K562 (cell line): ENCODE results near the gene SRL. TPM values are rescaled to one million over a fixed set of nuclear protein-coding genes. Genes with fewer than 3 reads are reported as not detected.

Experiments used
- ATAC-seq: fragments of 200-7000 bp; cut with Tn5 transposase; 3 replicates; pipeline ENCODE4 v1.9.1; 2020; ENCODE audit warnings: moderate library complexity
- BruUV-seq: library from RNA; stranded (reverse); fragments of 400-500 nt; replicated peaks from 2 replicates; lab custom pipeline; 2021; lab: Mats Ljungman, UMichigan
- CTCF ChIA-PET: fragments of 300-600 bp; formaldehyde crosslinking; extraction: SDS; loops from one replicate; lab custom pipeline; 2021; ENCODE audit warnings: low intra/inter-chr PET ratio; lab: Yijun Ruan, JAX
- POLR2A ChIA-PET: fragments of 300-600, 350-650 bp; sonication (Branson Sonifier 250); formaldehyde crosslinking; extraction: SDS; loops from one replicate; lab custom pipeline; 2021; ENCODE audit warnings: antibody characterized with exemption, inconsistent platforms; lab: Yijun Ruan, JAX
- DNase-seq, 4 experiments: peaks; one replicate each; pipeline versions ENCODE4 v3.0.0 to v3.0.0-alpha.2; 2011 to 2018; ENCODE audit warnings: low spot score in 3 of 4, mixed read lengths in 3 of 4; ENCODE audit errors: extremely low read depth in 1 of 4
- FAIRE-seq: peaks from 2 replicates; lab custom pipeline; 2011; peaks lifted over from hg19 to GRCh38; lab: Jason Lieb, UNC
- H2AFZ ChIP-seq: 2 replicates; pipeline ENCODE4 v1.6.0; 2011; ENCODE audit warnings: low read depth, low read length, control low read depth, inconsistent platforms
- H3K27ac ChIP-seq: fragments of 200-600 bp; 3 replicates; pipeline ENCODE4 v1.8.0; 2011; ENCODE audit warnings: low read depth, mild to moderate bottlenecking, control low read depth, inconsistent platforms, low read length, moderate library complexity, mixed read lengths; ENCODE audit errors: extremely low read depth
- H3K27me3 ChIP-seq, 2 experiments: fragments of 300-600 bp in 1 of 2; 2 replicates in 1 of 2; 3 replicates in 1 of 2; pipeline versions ENCODE4 v1.6.0 to v1.8.0; 2011; ENCODE audit warnings: inconsistent platforms in 2 of 2, low read length in 2 of 2, mild to moderate bottlenecking in 1 of 2, mixed read lengths in 1 of 2, moderate library complexity in 1 of 2; ENCODE audit not compliant: control insufficient read depth in 2 of 2, insufficient read depth in 2 of 2
- H3K36me3 ChIP-seq: fragments of 300-600 bp; 3 replicates; pipeline ENCODE4 v1.8.0; 2011; ENCODE audit warnings: mild to moderate bottlenecking, low read length, inconsistent platforms; ENCODE audit not compliant: control insufficient read depth, insufficient read depth
- H3K4me1 ChIP-seq, 2 experiments: fragments of 200-600 bp in 1 of 2; replicated peaks in 1 of 2; 2 replicates in 1 of 2; 3 replicates in 1 of 2; pipeline versions ENCODE4 v1.5.1 to v1.8.0; 2011; ENCODE audit warnings: inconsistent platforms in 2 of 2, low read length in 2 of 2, mild to moderate bottlenecking in 1 of 2, mixed read lengths in 1 of 2, moderate library complexity in 1 of 2; ENCODE audit not compliant: control insufficient read depth in 2 of 2, insufficient read depth in 2 of 2
- H3K4me2 ChIP-seq: 2 replicates; pipeline ENCODE4 v1.6.1; 2011; ENCODE audit warnings: low read length, control low read depth, inconsistent platforms, mixed read lengths; ENCODE audit not compliant: insufficient read depth
- H3K4me3 ChIP-seq: fragments of 200-600 bp; sonication (generic), shearing (Covaris generic); 2 replicates; pipeline ENCODE4 v1.5.1; 2016; ENCODE audit warnings: control low read depth, inconsistent platforms
- H3K79me2 ChIP-seq: fragments of 200-600 bp; 3 replicates; pipeline ENCODE4 v1.8.0; 2011; ENCODE audit warnings: low read length, inconsistent platforms; ENCODE audit not compliant: control insufficient read depth, insufficient read depth
- H3K9ac ChIP-seq, 2 experiments: 2 replicates each; pipeline versions ENCODE4 v1.6.0 to v1.6.1; 2011; ENCODE audit warnings: low read depth in 2 of 2, low read length in 2 of 2, control low read depth in 1 of 2, inconsistent platforms in 1 of 2, mild to moderate bottlenecking in 1 of 2, mixed read lengths in 1 of 2; ENCODE audit not compliant: insufficient read depth in 1 of 2
- H3K9me1 ChIP-seq: one replicate; pipeline ENCODE4 v1.6.0; 2011; ENCODE audit warnings: inconsistent platforms, mild to moderate bottlenecking, low read length, moderate library complexity; ENCODE audit not compliant: control insufficient read depth, insufficient read depth
- H3K9me3 ChIP-seq: replicated peaks from 2 replicates; pipeline ENCODE4 v1.5.1; 2011; ENCODE audit warnings: low read depth, low read length, inconsistent platforms; ENCODE audit not compliant: control insufficient read depth, insufficient read depth
- H4K20me1 ChIP-seq: replicated peaks from 2 replicates; pipeline ENCODE4 v1.6.1; 2011; ENCODE audit warnings: low read length, inconsistent platforms, mixed read lengths; ENCODE audit not compliant: control insufficient read depth, insufficient read depth
- FOXA3 ChIP-seq, 2 experiments: fragments of 450-650 bp in 1 of 2; sonication (generic) in 1 of 2; formaldehyde crosslinking; IDR thresholded peaks in 1 of 2; conservative IDR thresholded peaks in 1 of 2; 2 replicates each; pipeline versions ENCODE4 v1.4.0 to v1.8.0; 2020 to 2022; ENCODE audit warnings: mild to moderate bottlenecking in 2 of 2, missing genetic modification reagents in 1 of 2
- KAT2B ChIP-seq: IDR thresholded peaks from one replicate; pipeline ENCODE4 v1.6.1; 2012; ENCODE audit warnings: low read depth, mild to moderate bottlenecking, control low read depth, inconsistent platforms, low read length, moderate library complexity
- KDM5B ChIP-seq: fragments of 200-600 bp; sonication (generic); IDR thresholded peaks from 2 replicates; pipeline ENCODE4 v1.6.1; 2012; ENCODE audit warnings: low read depth, mild to moderate bottlenecking, moderate library complexity, low read length, control low read depth, inconsistent platforms; ENCODE audit not compliant: insufficient replicate concordance
- NBN ChIP-seq: fragments of 450-650 bp; IDR thresholded peaks from 2 replicates; pipeline ENCODE4 v1.6.1; 2016; ENCODE audit warnings: low read depth, mild to moderate bottlenecking
- PRPF4 ChIP-seq: fragments of 200-400 bp; formaldehyde crosslinking; IDR thresholded peaks from one replicate; pipeline ENCODE4 v1.6.1; 2017; ENCODE audit warnings: low read length, low read depth, mild to moderate bottlenecking; ENCODE audit not compliant: insufficient read depth, poor library complexity, severe bottlenecking
- SUPT5H ChIP-seq: fragments of 450-650 bp; IDR thresholded peaks from 2 replicates; pipeline ENCODE4 v1.6.1; 2016
- ZEB2 ChIP-seq: fragments of 450-650 bp; IDR thresholded peaks from 2 replicates; pipeline ENCODE4 v1.6.1; 2016
- ZNF146 ChIP-seq: IDR thresholded peaks from one replicate; pipeline ENCODE4 v1.6.1; 2018; ENCODE audit warnings: missing compliant biosample characterization; ENCODE audit not compliant: unreplicated experiment
- ZNF592 ChIP-seq: fragments of 450-650 bp; IDR thresholded peaks from 2 replicates; pipeline ENCODE4 v1.6.1; 2017; ENCODE audit warnings: antibody characterized with exemption, mild to moderate bottlenecking
- WGBS: fragments of 100-300 bp; shearing (Covaris generic); methylation state at CpG from one replicate; pipeline ENCODE4 v1.1.6; 2016; ENCODE audit warnings: low coverage, mixed read lengths; ENCODE audit not compliant: insufficient coverage; ENCODE audit errors: missing lambda C conversion rate; 5-methylcytosine and 5-hydroxymethylcytosine counted together
- in situ Hi-C: fragments of 300-500 bp; cut with MboI; formaldehyde crosslinking; loops from 4 replicates; pipeline ENCODE4 v1.15.0; 2018; ENCODE audit warnings: inconsistent platforms, mixed read lengths
- intact Hi-C: fragments of 100-400 bp; cut with micrococcal nuclease; formaldehyde crosslinking; loops from 2 replicates; pipeline ENCODE4 v1.14.2; 2022
- polyA plus RNA-seq, 8 experiments: library from polyadenylated mRNA; depleted of rRNA in 4 of 8; stranded (reverse) in 5 of 8; unstranded in 3 of 8; fragments of >200 nt; fragmentation: Nextera tagmentation in 2 of 8; fragmentation: Illumina TruSeq in 1 of 8; extraction: Ambion mirVana in 2 of 8; extraction: Trizol in 1 of 8; gene quantifications; 2 replicates each; pipeline versions ENCODE4 v1.2.1 to v1.2.3, GENCODE V29; 2011 to 2014; ENCODE audit warnings: inconsistent platforms in 1 of 8, missing spikeins in 1 of 8
- total RNA-seq, 7 experiments: library from RNA; depleted of rRNA in 6 of 7; stranded (reverse); fragments of >200 nt in 6 of 7; fragmentation: Illumina TruSeq in 2 of 7; extraction: Trizol in 2 of 7; gene quantifications; 2 replicates each; pipeline versions ENCODE4 v1.2.1 to v1.2.3, GENCODE V29; 2011 to 2021; ENCODE audit warnings: low replicate concordance in 1 of 7
- TF ChIP-seq, protein P1 (sequence below): IDR thresholded peaks from 2 replicates; pipeline ENCODE4 v1.6.1; 2016; ENCODE audit warnings: missing genetic modification characterization, missing compliant biosample characterization
- TF ChIP-seq, protein P2 (sequence below): fragments of 250-450 bp; sonication (Bioruptor Pico); IDR thresholded peaks from 2 replicates; pipeline ENCODE4 v1.4.0; 2020; ENCODE audit warnings: mild to moderate bottlenecking, moderate library complexity, borderline replicate concordance

Gene SRL
- total and polyA plus RNA-seq, 9 of the 15 experiments (the other 6 are each of a cell fraction or from before 2014, with no cell fraction given) = 0.01 TPM; not detected in 8

- POLR2A ChIA-PET = interaction anchor here (0.5 to 2.4 kb wide), 15 partner anchors 9 to 1222 kb away, joined by 3 to 16 read pairs (median 3); partner anchors contain the start of gene TFAP4
- 1% methylated on average over 58 of the region's 80 CpGs for WGBS
- H3K79me2 ChIP-seq = peaks cover 6% of the 10 kb centered on the region; the same call in 2 of the 3 replicates
- TF ChIP-seq ZNF592 = peak; percentile 45; the same call in 1 of the 2 replicates
- no peak for TF ChIP-seq PRPF4
- TF ChIP-seq SUPT5H = peak; percentile 92
- no peak for TF ChIP-seq FOXA3 (CRISPR knock-in tag; conservative IDR thresholded peaks at IDR 0.05 in 1 of 2, IDR thresholded peaks at IDR 0.05 in 1 of 2)
- peak; percentile 69 for TF ChIP-seq KAT2B
- no peak for TF ChIP-seq ZNF146 (CRISPR knock-in tag)
- TF ChIP-seq, protein P1, sequence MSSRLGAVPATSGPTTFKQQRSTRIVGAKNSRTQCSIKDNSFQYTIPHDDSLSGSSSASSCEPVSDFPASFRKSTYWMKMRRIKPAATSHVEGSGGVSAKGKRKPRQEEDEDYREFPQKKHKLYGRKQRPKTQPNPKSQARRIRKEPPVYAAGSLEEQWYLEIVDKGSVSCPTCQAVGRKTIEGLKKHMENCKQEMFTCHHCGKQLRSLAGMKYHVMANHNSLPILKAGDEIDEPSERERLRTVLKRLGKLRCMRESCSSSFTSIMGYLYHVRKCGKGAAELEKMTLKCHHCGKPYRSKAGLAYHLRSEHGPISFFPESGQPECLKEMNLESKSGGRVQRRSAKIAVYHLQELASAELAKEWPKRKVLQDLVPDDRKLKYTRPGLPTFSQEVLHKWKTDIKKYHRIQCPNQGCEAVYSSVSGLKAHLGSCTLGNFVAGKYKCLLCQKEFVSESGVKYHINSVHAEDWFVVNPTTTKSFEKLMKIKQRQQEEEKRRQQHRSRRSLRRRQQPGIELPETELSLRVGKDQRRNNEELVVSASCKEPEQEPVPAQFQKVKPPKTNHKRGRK = no peak
- peak; percentile 13; the same call in 1 of the 2 replicates for TF ChIP-seq ZEB2
- peak; percentile 49; the same call in 1 of the 2 replicates for TF ChIP-seq NBN
- TF ChIP-seq, protein P2, sequence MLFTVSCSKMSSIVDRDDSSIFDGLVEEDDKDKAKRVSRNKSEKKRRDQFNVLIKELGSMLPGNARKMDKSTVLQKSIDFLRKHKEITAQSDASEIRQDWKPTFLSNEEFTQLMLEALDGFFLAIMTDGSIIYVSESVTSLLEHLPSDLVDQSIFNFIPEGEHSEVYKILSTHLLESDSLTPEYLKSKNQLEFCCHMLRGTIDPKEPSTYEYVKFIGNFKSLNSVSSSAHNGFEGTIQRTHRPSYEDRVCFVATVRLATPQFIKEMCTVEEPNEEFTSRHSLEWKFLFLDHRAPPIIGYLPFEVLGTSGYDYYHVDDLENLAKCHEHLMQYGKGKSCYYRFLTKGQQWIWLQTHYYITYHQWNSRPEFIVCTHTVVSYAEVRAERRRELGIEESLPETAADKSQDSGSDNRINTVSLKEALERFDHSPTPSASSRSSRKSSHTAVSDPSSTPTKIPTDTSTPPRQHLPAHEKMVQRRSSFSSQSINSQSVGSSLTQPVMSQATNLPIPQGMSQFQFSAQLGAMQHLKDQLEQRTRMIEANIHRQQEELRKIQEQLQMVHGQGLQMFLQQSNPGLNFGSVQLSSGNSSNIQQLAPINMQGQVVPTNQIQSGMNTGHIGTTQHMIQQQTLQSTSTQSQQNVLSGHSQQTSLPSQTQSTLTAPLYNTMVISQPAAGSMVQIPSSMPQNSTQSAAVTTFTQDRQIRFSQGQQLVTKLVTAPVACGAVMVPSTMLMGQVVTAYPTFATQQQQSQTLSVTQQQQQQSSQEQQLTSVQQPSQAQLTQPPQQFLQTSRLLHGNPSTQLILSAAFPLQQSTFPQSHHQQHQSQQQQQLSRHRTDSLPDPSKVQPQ (CRISPR knock-in tag) = no peak
- peak; percentile 87 for TF ChIP-seq KDM5B
Observed at GRCh38 chr16:4253394-4254150, 11.7 kb upstream of the SRL start.

More at GRCh38 chr16:4253394-4254150, 11.7 kb upstream of the SRL start:
- peak overlapping the region; percentile 72 to 94 for H3K9ac ChIP-seq
- H3K9me1 ChIP-seq = no peaks in the 10 kb centered on the region
- H4K20me1 ChIP-seq = no peaks in the 10 kb centered on the region
- peak; percentile 100 for FAIRE-seq
- no peaks in the 10 kb centered on the region for H3K9me3 ChIP-seq
- peak; percentile 99 for ATAC-seq
- H2AFZ ChIP-seq = peak overlapping the region; percentile 81
- H3K4me1 ChIP-seq = peaks cover 12 to 36% of the 10 kb centered on the region in 2 experiments
- H3K27ac ChIP-seq = peak overlapping the region; percentile 81
- in situ Hi-C loops (no loop called here), intact Hi-C loops (loop anchor here (2.0 to 5.0 kb wide), 3 partner anchors 53 to 271 kb away; no protein-coding TSS in a partner anchor)
- CTCF ChIA-PET = interaction anchor here (0.6 to 1.7 kb wide), 9 partner anchors 18 to 1194 kb away, joined by 3 to 10 read pairs (median 4); no protein-coding TSS in a partner anchor
- BruUV-seq = TSS peak; percentile 75
- no peaks in the 10 kb centered on the region for H3K27me3 ChIP-seq
- DNase-seq = peak; percentile 97 to 99 (median 98)
- peaks cover 19% of the 10 kb centered on the region; the same call in 2 of the 3 replicates for H3K36me3 ChIP-seq
- peak overlapping the region; percentile 55 for H3K4me3 ChIP-seq
- H3K4me2 ChIP-seq = peak overlapping the region; percentile 71
